GM12875 (cell line): Measurements from ENCODE around the gene DPP10.

Experiments used
- H3K4me3 ChIP-seq: one replicate; pipeline ENCODE4 v1.5.1; 2011; ENCODE audit warnings: low read depth, low read length, control low read depth
- TF ChIP-seq, protein P1 (sequence below): IDR thresholded peaks from 2 replicates; pipeline ENCODE4 v1.5.1; 2011; ENCODE audit warnings: low read depth, mild to moderate bottlenecking, control low read depth, inconsistent platforms, low read length, moderate library complexity, borderline replicate concordance; ENCODE audit not compliant: insufficient read depth

The DPP10 gene

GRCh38 chr2:115190459-115190858 lies 748.0 kb downstream of the DPP10 start:
- TF ChIP-seq, protein P1, sequence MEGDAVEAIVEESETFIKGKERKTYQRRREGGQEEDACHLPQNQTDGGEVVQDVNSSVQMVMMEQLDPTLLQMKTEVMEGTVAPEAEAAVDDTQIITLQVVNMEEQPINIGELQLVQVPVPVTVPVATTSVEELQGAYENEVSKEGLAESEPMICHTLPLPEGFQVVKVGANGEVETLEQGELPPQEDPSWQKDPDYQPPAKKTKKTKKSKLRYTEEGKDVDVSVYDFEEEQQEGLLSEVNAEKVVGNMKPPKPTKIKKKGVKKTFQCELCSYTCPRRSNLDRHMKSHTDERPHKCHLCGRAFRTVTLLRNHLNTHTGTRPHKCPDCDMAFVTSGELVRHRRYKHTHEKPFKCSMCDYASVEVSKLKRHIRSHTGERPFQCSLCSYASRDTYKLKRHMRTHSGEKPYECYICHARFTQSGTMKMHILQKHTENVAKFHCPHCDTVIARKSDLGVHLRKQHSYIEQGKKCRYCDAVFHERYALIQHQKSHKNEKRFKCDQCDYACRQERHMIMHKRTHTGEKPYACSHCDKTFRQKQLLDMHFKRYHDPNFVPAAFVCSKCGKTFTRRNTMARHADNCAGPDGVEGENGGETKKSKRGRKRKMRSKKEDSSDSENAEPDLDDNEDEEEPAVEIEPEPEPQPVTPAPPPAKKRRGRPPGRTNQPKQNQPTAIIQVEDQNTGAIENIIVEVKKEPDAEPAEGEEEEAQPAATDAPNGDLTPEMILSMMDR = no peak
- H3K4me3 ChIP-seq = no peak overlapping the region

GRCh38 chr2:115194623-115195022 lies 752.2 kb downstream of the DPP10 start:
- no peak overlapping the region for H3K4me3 ChIP-seq
- TF ChIP-seq, protein P1 = no peak

DNA sequence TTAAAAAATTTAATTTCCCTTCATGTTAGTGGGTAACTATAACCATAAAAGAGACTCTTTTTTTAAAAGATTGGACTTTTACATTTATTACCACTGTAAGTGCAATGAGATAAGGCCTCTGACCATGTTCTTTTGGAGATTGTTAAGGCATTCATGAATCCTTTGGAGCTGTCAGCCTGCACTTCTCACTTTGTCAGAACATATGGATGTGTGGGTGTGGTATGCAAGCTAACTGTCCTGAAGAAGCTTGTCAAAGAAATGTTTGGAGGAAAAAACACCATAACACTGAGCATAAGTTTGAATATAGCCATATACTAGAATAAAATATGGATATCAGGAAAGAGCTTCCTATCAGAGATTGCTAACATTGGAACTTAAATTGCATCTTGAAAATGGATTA lies 754.1 kb downstream of the DPP10 start:
- no peak overlapping the region for H3K4me3 ChIP-seq
- TF ChIP-seq, protein P1 = no peak

GRCh38 chr2:115199966-115200365 lies 757.5 kb downstream of the DPP10 start:
- H3K4me3 ChIP-seq = no peak overlapping the region
- TF ChIP-seq, protein P1 = no peak

DNA sequence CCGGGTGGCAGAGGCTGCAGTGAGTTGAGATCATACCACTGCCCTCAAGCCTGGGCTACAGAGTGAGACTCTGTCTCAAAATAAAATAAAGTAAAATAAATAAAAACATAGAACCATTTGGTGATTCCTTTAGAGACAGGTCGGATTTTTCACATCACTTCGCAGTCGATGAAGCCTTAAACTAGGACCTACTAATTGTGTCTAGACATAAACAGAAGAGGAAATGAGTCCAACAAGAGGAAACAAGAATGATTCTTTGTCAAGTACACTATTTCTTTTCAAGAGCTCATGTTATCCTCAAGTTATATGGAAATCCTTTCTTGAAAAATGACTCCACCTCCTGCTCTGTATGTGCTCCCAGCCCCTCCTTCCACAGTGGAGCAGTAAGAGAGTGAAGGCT lies 758.9 kb downstream of the DPP10 start:
- H3K4me3 ChIP-seq = no peak overlapping the region
- TF ChIP-seq, protein P1 = no peak

DNA sequence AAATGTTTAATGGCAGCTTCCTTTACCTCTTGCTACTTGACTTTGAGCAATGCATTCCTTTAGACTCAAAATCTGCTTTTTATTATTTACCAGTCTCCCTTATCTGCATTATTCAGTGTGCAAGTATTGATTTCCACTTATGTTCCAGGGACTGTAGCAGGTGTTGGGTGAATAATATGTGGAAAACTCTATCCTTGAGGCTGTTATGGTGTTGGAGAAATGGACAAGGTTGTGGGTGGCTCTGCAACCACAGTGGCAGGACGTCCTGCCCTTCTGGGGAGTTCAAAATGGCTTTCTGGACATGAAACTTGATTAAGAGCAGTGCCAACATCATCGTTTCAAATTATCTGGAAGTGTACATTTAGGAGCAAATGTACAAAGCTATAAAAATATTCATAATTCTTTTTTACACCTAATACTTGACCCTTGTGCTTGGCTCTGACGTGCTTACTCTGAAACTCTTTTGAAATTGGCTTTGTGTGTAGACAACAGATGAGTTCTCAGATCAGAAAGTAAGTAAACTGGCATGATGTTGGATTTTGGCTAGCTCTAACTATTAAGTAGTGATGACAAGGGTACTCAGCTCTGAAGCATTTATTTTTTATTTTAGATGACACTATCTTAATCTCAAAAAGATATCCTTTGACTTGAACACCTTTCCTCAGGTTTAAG lies 766.2 kb downstream of the DPP10 start:
- TF ChIP-seq, protein P1 = no peak
- no peak overlapping the region for H3K4me3 ChIP-seq

DNA sequence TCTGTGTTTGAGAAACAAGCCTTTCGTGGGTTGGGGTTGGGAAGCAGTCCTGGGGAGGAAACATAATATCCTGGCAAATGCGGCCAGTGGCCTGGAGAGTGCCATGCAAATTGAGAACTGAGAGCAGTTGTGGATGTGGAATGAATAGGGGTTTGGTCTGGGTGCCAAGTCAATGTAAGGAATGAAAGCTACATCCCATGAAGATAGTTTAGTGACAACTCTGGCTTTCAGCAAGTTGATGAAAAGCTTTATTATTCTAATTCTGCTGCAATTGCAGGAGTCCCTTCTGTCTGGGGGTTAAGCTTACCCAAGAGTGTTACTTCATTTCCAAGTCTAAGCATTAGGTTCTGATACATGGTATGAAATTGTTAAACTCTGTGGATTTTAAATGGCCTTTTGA lies 771.6 kb downstream of the DPP10 start:
- no peak overlapping the region for H3K4me3 ChIP-seq
- TF ChIP-seq, protein P1 = no peak
